ENCODE results near the gene FKBP5.
A peak's percentile ranks its signal among the peaks of the same experiment; 100 is the strongest.

GRCh38 chr6:35737413-35738211, 48.9 kb upstream of the FKBP5 start:
- TF ChIP-seq CTCF (IDR thresholded peaks at IDR 0.05), result peak; percentile 85 to 97 (median 94)
- no peak for TF ChIP-seq POLR2A (IDR thresholded peaks at IDR 0.05)
- peak in 1 of 2 donors; percentile 69 for TF ChIP-seq POLR2AphosphoS5 (IDR thresholded peaks at IDR 0.05; ENCODE audit: insufficient read depth in 1 of 2, low read depth in 1 of 2)
